ENCODE results near the gene AK3.

Gene AK3

GRCh38 chr9:4704129-4704528 lies 36.9 kb downstream of the AK3 start:
- no peak for DNase-seq (ENCODE audit: low read depth)

GRCh38 chr9:4701526-4701925 lies 39.5 kb downstream of the AK3 start:
- DNase-seq (ENCODE audit: low read depth) = no peak

- no peak for DNase-seq (ENCODE audit: low read depth)
These were observed 40.1 kb downstream of the AK3 start for GRCh38 chr9:4700932-4701331.

- no peak for DNase-seq (ENCODE audit: low read depth)
These were observed 40.9 kb downstream of the AK3 start for GRCh38 chr9:4700091-4700490.

GRCh38 chr9:4691795-4692194 lies 49.2 kb downstream of the AK3 start:
- DNase-seq (ENCODE audit: low read depth) = no peak

- DNase-seq (ENCODE audit: low read depth) = no peak
These were observed 50.9 kb downstream of the AK3 start for GRCh38 chr9:4690144-4690543.

GRCh38 chr9:4689687-4690104 lies 51.3 kb downstream of the AK3 start:
- DNase-seq (ENCODE audit: low read depth) = no peak

GRCh38 chr9:4689021-4689420 lies 52.0 kb downstream of the AK3 start:
- DNase-seq (ENCODE audit: low read depth) = no peak

GRCh38 chr9:4686584-4686983 lies 54.4 kb downstream of the AK3 start:
- no peak for DNase-seq (ENCODE audit: low read depth)

- DNase-seq (ENCODE audit: low read depth) = no peak
These were observed 54.9 kb downstream of the AK3 start for GRCh38 chr9:4686112-4686511.

GRCh38 chr9:4684820-4685219 lies 56.2 kb downstream of the AK3 start:
- DNase-seq (ENCODE audit: low read depth) = no peak

GRCh38 chr9:4680750-4681149 lies 60.3 kb downstream of the AK3 start:
- no peak for DNase-seq (ENCODE audit: low read depth)

GRCh38 chr9:4680173-4680525 lies 60.9 kb downstream of the AK3 start:
- DNase-seq (ENCODE audit: low read depth) = no peak

- peak; percentile 98 for DNase-seq (ENCODE audit: low read depth)
These were observed 61.5 kb downstream of the AK3 start, which contains the start of gene CDC37L1 for GRCh38 chr9:4679268-4680172. Gene CDC37L1, plus strand, starts transcription at chr9:4679569. Its CDS starts 199 bp downstream, at chr9:4679768.

GRCh38 chr9:4678679-4679267 lies 62.2 kb downstream of the AK3 start:
- DNase-seq (ENCODE audit: low read depth) = no peak

- no peak for DNase-seq (ENCODE audit: low read depth)
These were observed 63.6 kb downstream of the AK3 start for GRCh38 chr9:4677392-4677791.

GRCh38 chr9:4674783-4675182 lies 66.2 kb downstream of the AK3 start:
- no peak for DNase-seq (ENCODE audit: low read depth)

- DNase-seq (ENCODE audit: low read depth) = no peak
These were observed 69.3 kb downstream of the AK3 start for GRCh38 chr9:4671737-4672136.

- no peak for DNase-seq (ENCODE audit: low read depth)
These were observed 70.4 kb downstream of the AK3 start for GRCh38 chr9:4670591-4670990.

- DNase-seq (ENCODE audit: low read depth) = no peak
These were observed 71.1 kb downstream of the AK3 start for GRCh38 chr9:4669890-4670289.

- no peak for DNase-seq (ENCODE audit: low read depth)
These were observed 72.4 kb downstream of the AK3 start for GRCh38 chr9:4668604-4669003.

- no peak for DNase-seq (ENCODE audit: low read depth)
These were observed 73.3 kb downstream of the AK3 start for GRCh38 chr9:4667681-4668080.

- DNase-seq (ENCODE audit: low read depth) = peak; percentile 19
These were observed 74.8 kb downstream of the AK3 start, which contains the start of gene SPATA6L for GRCh38 chr9:4666042-4666699. Gene SPATA6L, minus strand, starts transcription at chr9:4666480. Its CDS starts 230 bp downstream, at chr9:4666250.
